B cell (primary cell): ENCODE results near the gene TEDC2. TPM values are rescaled to one million over a fixed set of nuclear protein-coding genes. Genes with fewer than 3 reads are reported as not detected.

ENCODE experiments used
- ATAC-seq: fragments of 200-7000 bp; cut with Tn5 transposase; one replicate; pipeline ENCODE4 v1.10.0; 2021; ENCODE audit warnings: low read depth, mild to moderate bottlenecking, moderate number of reproducible peaks, moderate library complexity
- CTCF ChIA-PET: fragments of 350-600 bp; sonication (Branson Sonifier 250); formaldehyde crosslinking; loops from one replicate; lab custom pipeline; 2021; ENCODE audit warnings: antibody characterized with exemption, inconsistent platforms; lab: Charles Lee
- POLR2A ChIA-PET: fragments of 350-600 bp; sonication (Branson Sonifier 250); formaldehyde crosslinking; loops from one replicate; lab custom pipeline; 2021; ENCODE audit warnings: antibody characterized with exemption; lab: Charles Lee
- DNase-seq: peaks from one replicate; pipeline ENCODE4 v3.0.0; 2013
- H2AFZ ChIP-seq: 2 replicates; pipeline ENCODE4 v1.6.1; 2012; ENCODE audit warnings: mild to moderate bottlenecking, low read depth, low read length; ENCODE audit not compliant: insufficient read depth, poor library complexity, severe bottlenecking
- H3K27ac ChIP-seq, 2 donors: 1 replicate in 1 of 2; 2 replicates in 1 of 2; pipeline ENCODE4 v1.5.1; 2012 to 2013; ENCODE audit warnings: low read length in 2 of 2, mild to moderate bottlenecking in 2 of 2, moderate library complexity in 1 of 2
- H3K27me3 ChIP-seq, 4 experiments: fragments of 200-600 bp in 1 of 4; sonication (generic) in 1 of 4; replicated peaks in 1 of 4; 1 replicate in 2 of 4; 2 replicates in 2 of 4; pipeline versions ENCODE4 v1.6.1 to v1.7.0; 2013 to 2016; ENCODE audit warnings: low read length in 3 of 4, mild to moderate bottlenecking in 2 of 4, mixed read lengths in 1 of 4, moderate library complexity in 1 of 4; ENCODE audit not compliant: insufficient read depth in 4 of 4, control insufficient read depth in 3 of 4; ENCODE audit errors: control extremely low read depth in 1 of 4
- H3K36me3 ChIP-seq, 2 experiments: replicated peaks in 1 of 2; 1 replicate in 1 of 2; 2 replicates in 1 of 2; pipeline versions ENCODE4 v1.6.1 to v1.7.1; 2013; ENCODE audit warnings: low read length in 1 of 2; ENCODE audit not compliant: insufficient read depth in 2 of 2, control insufficient read depth in 1 of 2; ENCODE audit errors: control extremely low read depth in 1 of 2, extremely low read depth in 1 of 2
- H3K4me1 ChIP-seq, 2 donors: fragments of 200-600 bp in 1 of 2; sonication (generic) in 1 of 2; 1 replicate in 1 of 2; 2 replicates in 1 of 2; pipeline versions ENCODE4 v1.5.1 to v1.6.1; 2013 to 2017; ENCODE audit warnings: low read length in 2 of 2; ENCODE audit not compliant: control insufficient read depth in 2 of 2, insufficient read depth in 2 of 2
- H3K4me2 ChIP-seq: replicated peaks from 2 replicates; pipeline ENCODE3; 2012; ENCODE audit warnings: mild to moderate bottlenecking, low read depth, low read length; ENCODE audit not compliant: poor library complexity, severe bottlenecking
- H3K4me3 ChIP-seq, 5 experiments: fragments of 200-600 bp in 1 of 5; sonication (generic) in 1 of 5; 1 replicate in 3 of 5; 2 replicates in 2 of 5; pipeline versions ENCODE4 v1.5.1 to v1.7.0; 2011 to 2016; ENCODE audit warnings: low read length in 4 of 5, mild to moderate bottlenecking in 4 of 5, low read depth in 2 of 5, control low read depth in 1 of 5, moderate library complexity in 1 of 5; ENCODE audit not compliant: insufficient read depth in 1 of 5; ENCODE audit errors: control extremely low read depth in 1 of 5, extremely low read depth in 1 of 5
- H3K79me2 ChIP-seq: fragments of 200-600 bp; sonication (generic); one replicate; pipeline ENCODE4 v1.6.0; 2016; ENCODE audit warnings: low read length; ENCODE audit not compliant: control insufficient read depth, insufficient read depth
- H3K9ac ChIP-seq: fragments of 200-600 bp; sonication (generic); 2 replicates; pipeline ENCODE4 v1.6.1; 2017; ENCODE audit warnings: mild to moderate bottlenecking, low read length, moderate library complexity
- H3K9me3 ChIP-seq, 3 donors: one replicate each; pipeline versions ENCODE4 v1.6.1 to v1.7.1; 2013; ENCODE audit warnings: low read length in 2 of 3; ENCODE audit not compliant: control insufficient read depth in 2 of 3, insufficient read depth in 1 of 3; ENCODE audit errors: control extremely low read depth in 1 of 3
- H4K20me1 ChIP-seq: 2 replicates; pipeline ENCODE4 v1.6.0; 2012; ENCODE audit warnings: mild to moderate bottlenecking, low read length; ENCODE audit not compliant: insufficient read depth, control insufficient read depth, poor library complexity, severe bottlenecking
- H3K27ac Mint-ChIP-seq: one replicate; pipeline ENCODE4 v1.8.0; 2021; ENCODE audit warnings: mixed read lengths
- H3K27me3 Mint-ChIP-seq: one replicate; pipeline ENCODE4 v1.8.0; 2021; ENCODE audit warnings: mixed read lengths
- H3K4me1 Mint-ChIP-seq: one replicate; pipeline ENCODE4 v1.8.0; 2021; ENCODE audit warnings: mixed read lengths
- H3K4me3 Mint-ChIP-seq: one replicate; pipeline ENCODE4 v1.8.0; 2021; ENCODE audit warnings: mixed read lengths
- H3K9me3 Mint-ChIP-seq: one replicate; pipeline ENCODE4 v1.8.0; 2022; ENCODE audit warnings: mixed read lengths; ENCODE audit not compliant: insufficient read depth
- EZH2 ChIP-seq: IDR thresholded peaks from 2 replicates; pipeline ENCODE4 v1.6.1; 2012; ENCODE audit warnings: borderline replicate concordance, low read depth, mild to moderate bottlenecking, moderate library complexity, low read length; ENCODE audit not compliant: insufficient read depth, poor library complexity, severe bottlenecking
- WGBS: methylation state at CpG from one replicate; pipeline ENCODE4 v1.1.5; 2013; ENCODE audit warnings: missing lambda C conversion rate; ENCODE audit not compliant: insufficient coverage; 5-methylcytosine and 5-hydroxymethylcytosine counted together
- intact Hi-C: fragments of 100-400 bp; cut with micrococcal nuclease; formaldehyde crosslinking; loops from one replicate; pipeline ENCODE4 v1.10.0; 2022
- polyA plus RNA-seq: library from polyadenylated mRNA; depleted of rRNA; stranded (reverse); fragments of >200 nt; gene quantifications from 2 replicates; pipeline ENCODE4 v1.2.3, GENCODE V29; 2012
- total RNA-seq, 2 donors: library from RNA; stranded (reverse); fragments of 120-200 nt in 1 of 2; gene quantifications; 1 replicate in 1 of 2; 2 replicates in 1 of 2; pipeline versions ENCODE4 v1.2.3 to v1.2.4, GENCODE V29; 2013 to 2022
- TF ChIP-seq, protein P1 (sequence below): fragments of 200-600 bp; IDR thresholded peaks from one replicate; pipeline ENCODE4 v1.8.0; 2022; ENCODE audit warnings: antibody characterized with exemption, mild to moderate bottlenecking

The TEDC2 gene
- total and polyA plus RNA-seq, 2 donors (not counting 1 experiment from before 2014, with no cell fraction given) = 1.1 to 2.9 TPM

GRCh38 chr16:2472885-2473445 lies 13.1 kb downstream of the TEDC2 start:
- Mint-ChIP-seq H3K4me3 (peak overlapping the region; percentile 81), H3K27me3 (peaks cover 22% of the 10 kb centered on the region), H3K9me3 (no peaks in the 10 kb centered on the region), H3K27ac (no peak overlapping the region), H3K4me1 (peaks cover 46% of the 10 kb centered on the region)
- H2AFZ ChIP-seq = peak overlapping the region; percentile 89
- 89% methylated on average over 11 of the region's 14 CpGs for WGBS
- H4K20me1 ChIP-seq = peaks cover 43% of the 10 kb centered on the region
- TF ChIP-seq, protein P1, sequence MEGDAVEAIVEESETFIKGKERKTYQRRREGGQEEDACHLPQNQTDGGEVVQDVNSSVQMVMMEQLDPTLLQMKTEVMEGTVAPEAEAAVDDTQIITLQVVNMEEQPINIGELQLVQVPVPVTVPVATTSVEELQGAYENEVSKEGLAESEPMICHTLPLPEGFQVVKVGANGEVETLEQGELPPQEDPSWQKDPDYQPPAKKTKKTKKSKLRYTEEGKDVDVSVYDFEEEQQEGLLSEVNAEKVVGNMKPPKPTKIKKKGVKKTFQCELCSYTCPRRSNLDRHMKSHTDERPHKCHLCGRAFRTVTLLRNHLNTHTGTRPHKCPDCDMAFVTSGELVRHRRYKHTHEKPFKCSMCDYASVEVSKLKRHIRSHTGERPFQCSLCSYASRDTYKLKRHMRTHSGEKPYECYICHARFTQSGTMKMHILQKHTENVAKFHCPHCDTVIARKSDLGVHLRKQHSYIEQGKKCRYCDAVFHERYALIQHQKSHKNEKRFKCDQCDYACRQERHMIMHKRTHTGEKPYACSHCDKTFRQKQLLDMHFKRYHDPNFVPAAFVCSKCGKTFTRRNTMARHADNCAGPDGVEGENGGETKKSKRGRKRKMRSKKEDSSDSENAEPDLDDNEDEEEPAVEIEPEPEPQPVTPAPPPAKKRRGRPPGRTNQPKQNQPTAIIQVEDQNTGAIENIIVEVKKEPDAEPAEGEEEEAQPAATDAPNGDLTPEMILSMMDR = no peak
- TF ChIP-seq EZH2 = no peak
- H3K9me3 ChIP-seq = no peaks in the 10 kb centered on the region
- CTCF ChIA-PET = interaction anchor here (1.4 to 3.2 kb wide), 3 partner anchors 14 to 43 kb away, joined by 3 to 13 read pairs (median 11); partner anchors contain the start of gene CCNF
- ATAC-seq (no peak), DNase-seq (no peak)
- peaks cover 0 to 46% (median 33%) of the 10 kb centered on the region in 4 experiments for H3K27me3 ChIP-seq
- H3K79me2 ChIP-seq = peaks cover 26% of the 10 kb centered on the region
- POLR2A ChIA-PET = no interaction called here
- no peaks in the 10 kb centered on the region for H3K36me3 ChIP-seq
- intact Hi-C loops = no loop called here
- no peak overlapping the region for H3K27ac ChIP-seq
- peaks cover 61 to 63% of the 10 kb centered on the region in 2 donors for H3K4me1 ChIP-seq
- H3K4me3 ChIP-seq = no peak overlapping the region
- peak overlapping the region; percentile 100 for H3K4me2 ChIP-seq
- peak overlapping the region; percentile 26 for H3K9ac ChIP-seq

DNA sequence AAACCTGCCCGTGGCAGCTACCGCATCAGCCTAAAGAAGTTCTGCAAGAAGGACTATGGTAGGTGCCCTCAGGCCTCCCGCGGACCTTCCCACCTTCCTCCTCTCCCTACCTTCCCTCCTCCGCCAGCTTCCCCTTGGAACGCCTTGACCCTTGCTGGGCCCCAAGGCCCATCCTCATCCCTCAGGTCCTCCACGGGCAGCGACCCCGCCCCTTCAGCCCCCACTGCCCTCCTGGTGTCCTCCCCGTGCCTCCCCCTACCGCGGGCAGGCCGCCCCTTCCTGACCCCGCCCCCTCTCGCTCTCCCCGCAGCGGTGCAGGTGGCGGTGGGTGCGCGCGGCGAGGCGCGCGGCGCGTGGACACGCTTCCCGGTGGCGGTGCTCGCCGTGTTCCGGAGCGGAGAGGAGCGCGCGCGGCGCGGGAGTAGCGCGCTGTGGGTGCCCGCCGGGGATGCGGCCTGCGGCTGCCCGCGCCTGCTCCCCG lies 13.6 kb downstream of the TEDC2 start:
- peak overlapping the region in 3 of 5 experiments; percentile 18 to 33 (median 19) for H3K4me3 ChIP-seq
- H3K79me2 ChIP-seq = peaks cover 31% of the 10 kb centered on the region
- no peaks in the 10 kb centered on the region for H3K9me3 ChIP-seq
- Mint-ChIP-seq H3K4me3 (peak overlapping the region; percentile 81), H3K4me1 (peaks cover 42% of the 10 kb centered on the region), H3K9me3 (no peaks in the 10 kb centered on the region), H3K27me3 (peaks cover 19% of the 10 kb centered on the region), H3K27ac (no peak overlapping the region)
- TF ChIP-seq, protein P1 = no peak
- TF ChIP-seq EZH2 = no peak
- intact Hi-C loops = no loop called here
- CTCF ChIA-PET = interaction anchor here (1.4 to 3.2 kb wide), 3 partner anchors 14 to 43 kb away, joined by 3 to 13 read pairs (median 11); partner anchors contain the start of gene CCNF
- DNase-seq (no peak), ATAC-seq (no peak)
- H3K27ac ChIP-seq = no peak overlapping the region
- no peaks in the 10 kb centered on the region for H3K36me3 ChIP-seq
- H3K4me2 ChIP-seq = peak overlapping the region; percentile 100
- peaks cover 57 to 58% of the 10 kb centered on the region in 2 donors for H3K4me1 ChIP-seq
- H3K27me3 ChIP-seq = peaks cover 0 to 45% (median 32%) of the 10 kb centered on the region in 4 experiments
- peak overlapping the region; percentile 89 for H2AFZ ChIP-seq
- WGBS = 3% methylated on average over 49 of the region's 49 CpGs
- peaks cover 48% of the 10 kb centered on the region for H4K20me1 ChIP-seq
- POLR2A ChIA-PET = no interaction called here
- H3K9ac ChIP-seq = peak overlapping the region; percentile 26
